Left lung (tissue), 10 donors: ENCODE data around the gene SPATA46. TPM values are rescaled to one million over a fixed set of nuclear protein-coding genes. Genes with fewer than 3 reads are reported as not detected.
A peak's percentile ranks its signal among the peaks of the same experiment; 100 is the strongest.

Experiments
- ATAC-seq: fragments of 200-7000 bp; cut with Tn5 transposase; one replicate; pipeline ENCODE4 v1.9.1; 2020; ENCODE audit warnings: moderate library complexity
- DNase-seq, 4 donors: peaks; one replicate each; pipeline ENCODE4 v3.0.0-alpha.2; 2013 to 2020
- H3K27ac ChIP-seq, 2 donors: fragments of 200-600 bp; sonication (generic) in 1 of 2; one replicate each; pipeline versions ENCODE4 v1.5.0 to v1.8.0; 2020 to 2021
- H3K27me3 ChIP-seq, 2 donors: fragments of 200-600 bp; sonication (generic) in 1 of 2; one replicate each; pipeline versions ENCODE4 v1.5.0 to v1.8.0; 2020 to 2021
- H3K36me3 ChIP-seq, 2 donors: fragments of 200-600 bp; sonication (generic) in 1 of 2; one replicate each; pipeline versions ENCODE4 v1.5.0 to v1.8.0; 2020 to 2021
- H3K4me1 ChIP-seq, 2 donors: fragments of 200-600 bp; one replicate each; pipeline ENCODE4 v1.8.0; 2021
- H3K4me3 ChIP-seq, 2 donors: fragments of 200-600 bp; sonication (generic) in 1 of 2; one replicate each; pipeline versions ENCODE4 v1.5.0 to v1.8.0; 2020 to 2021; ENCODE audit warnings: mild to moderate bottlenecking in 1 of 2
- H3K9me3 ChIP-seq, 2 donors: fragments of 200-600 bp; sonication (generic) in 1 of 2; one replicate each; pipeline versions ENCODE4 v1.5.0 to v1.8.0; 2020 to 2021
- intact Hi-C, 2 donors: fragments of 100-400 bp; cut with DNase I; formaldehyde crosslinking; loops; one replicate each; pipeline versions ENCODE4 v1.11.2 to v1.14.2; 2022
- microRNA-seq, 2 donors: library from miRNA; unstranded; fragments of <30 nt; microRNA quantifications; one replicate each; pipeline ENCODE4, GENCODE V29; 2019
- polyA plus RNA-seq, 6 donors: library from polyadenylated mRNA; unstranded; fragments of 120-200 nt; gene quantifications; one replicate each; pipeline ENCODE4 v1.2.1, GENCODE V29; 2013; ENCODE audit not compliant: insufficient read length in 6 of 6
- total RNA-seq, 2 donors: library from RNA; stranded (reverse); fragmentation: NEBNext Ultra II Directional; extraction: Animal tissue kit (Norgen Biotek cat#: 25700); gene quantifications; one replicate each; pipeline ENCODE4 v1.2.1, GENCODE V29; 2021
- TF ChIP-seq, protein P1 (sequence below), 2 donors: fragments of 200-600 bp; sonication (generic) in 1 of 2; IDR thresholded peaks; one replicate each; pipeline versions ENCODE4 v1.5.0 to v1.8.0; 2021; ENCODE audit warnings: antibody characterized with exemption in 2 of 2
- donor health status: DM: no; HTN: yes; CAD: no.
- donor health status: DM: no; HTN: no; CAD: no.

SPATA46 gene
- total and polyA plus RNA-seq, 8 donors, result 0.47 to 1.1 (median 0.73) TPM; not detected in 2

DNA sequence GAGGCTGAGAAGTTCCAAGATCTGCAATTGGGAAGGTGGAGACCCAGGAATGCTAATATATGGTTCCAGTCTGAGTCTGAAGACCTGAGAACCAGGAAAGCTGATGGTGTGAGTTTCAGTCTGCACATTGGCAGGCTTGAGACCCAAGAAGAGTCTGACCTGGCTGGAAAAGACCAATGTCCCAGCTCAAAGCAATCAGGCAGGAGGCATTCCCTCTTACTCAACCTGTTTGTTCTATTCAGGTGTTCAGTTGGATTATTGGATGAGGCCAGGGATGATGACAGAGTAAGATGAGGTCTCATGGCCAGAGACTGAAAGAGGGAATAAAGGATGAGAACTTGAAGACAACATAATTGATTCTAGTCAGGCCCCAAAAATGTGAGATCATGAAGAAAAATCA is 50.1 kb downstream of the SPATA46 start:
- no peak for ATAC-seq

DNA sequence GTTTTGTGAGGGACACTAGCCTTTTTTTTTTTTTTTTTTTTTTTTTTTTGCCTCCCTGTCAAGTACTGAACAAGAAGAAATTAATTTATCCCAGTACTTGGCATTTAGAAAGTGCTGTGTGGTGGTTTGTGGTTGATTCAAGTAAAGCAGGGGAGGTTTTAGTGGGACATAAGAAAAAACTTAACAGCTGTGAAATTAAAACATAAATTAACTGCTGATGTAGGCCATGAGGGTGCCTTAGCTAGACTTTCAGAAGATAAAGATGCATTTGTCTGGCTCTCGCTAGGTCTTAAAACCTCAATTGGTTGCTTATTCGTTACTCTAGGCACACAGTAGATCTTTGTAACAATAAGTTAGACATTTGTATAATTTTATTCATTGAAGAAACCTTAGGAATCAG is 52.3 kb downstream of the SPATA46 start:
- Histone ChIP-seq H3K4me1 (peaks cover 0 to 30% of the 10 kb centered on the region in 2 donors), H3K27ac (no peak overlapping the region), H3K9me3 (no peaks in the 10 kb centered on the region), H3K36me3 (no peaks in the 10 kb centered on the region), H3K27me3 (no peaks in the 10 kb centered on the region), H3K4me3 (no peak overlapping the region)
- ATAC-seq (no peak), DNase-seq (no peak)
- TF ChIP-seq, protein P1, sequence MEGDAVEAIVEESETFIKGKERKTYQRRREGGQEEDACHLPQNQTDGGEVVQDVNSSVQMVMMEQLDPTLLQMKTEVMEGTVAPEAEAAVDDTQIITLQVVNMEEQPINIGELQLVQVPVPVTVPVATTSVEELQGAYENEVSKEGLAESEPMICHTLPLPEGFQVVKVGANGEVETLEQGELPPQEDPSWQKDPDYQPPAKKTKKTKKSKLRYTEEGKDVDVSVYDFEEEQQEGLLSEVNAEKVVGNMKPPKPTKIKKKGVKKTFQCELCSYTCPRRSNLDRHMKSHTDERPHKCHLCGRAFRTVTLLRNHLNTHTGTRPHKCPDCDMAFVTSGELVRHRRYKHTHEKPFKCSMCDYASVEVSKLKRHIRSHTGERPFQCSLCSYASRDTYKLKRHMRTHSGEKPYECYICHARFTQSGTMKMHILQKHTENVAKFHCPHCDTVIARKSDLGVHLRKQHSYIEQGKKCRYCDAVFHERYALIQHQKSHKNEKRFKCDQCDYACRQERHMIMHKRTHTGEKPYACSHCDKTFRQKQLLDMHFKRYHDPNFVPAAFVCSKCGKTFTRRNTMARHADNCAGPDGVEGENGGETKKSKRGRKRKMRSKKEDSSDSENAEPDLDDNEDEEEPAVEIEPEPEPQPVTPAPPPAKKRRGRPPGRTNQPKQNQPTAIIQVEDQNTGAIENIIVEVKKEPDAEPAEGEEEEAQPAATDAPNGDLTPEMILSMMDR (IDR thresholded peaks at IDR 0.05), result no peak
- intact Hi-C loops, result no loop called here

More for the DNA sequence above, 50.1 kb downstream of the SPATA46 start:
- TF ChIP-seq, protein P1 (IDR thresholded peaks at IDR 0.05), result no peak
- no peak overlapping the region for H3K4me3 ChIP-seq
- intact Hi-C loops, result no loop called here
- H3K36me3 ChIP-seq, result no peaks in the 10 kb centered on the region
- peak overlapping the region in 1 of 2 donors; percentile 84 for H3K27ac ChIP-seq
- DNase-seq, result no peak
- H3K4me1 ChIP-seq, result peaks cover 0 to 30% of the 10 kb centered on the region in 2 donors
- H3K27me3 ChIP-seq, result no peaks in the 10 kb centered on the region
- H3K9me3 ChIP-seq, result no peaks in the 10 kb centered on the region

Small RNAs within 50 kb of the gene (microRNA-seq; reads per million reads assigned to microRNA genes)
- gene MIR556, result 5.6 to 8.0 reads per million in 2 donors

Other genes starting within 250 kb of the SPATA46 start
- 1 to 10 TPM; 5.2 to 8.5 TPM for gene C1orf226, start 4.9 kb upstream of the SPATA46 start, total RNA-seq
- gene C1orf226, start 4.9 kb upstream of the SPATA46 start, polyA plus RNA-seq, result 1 to 10 TPM; 4.0 to 6.3 (median 4.8) TPM
- gene SH2D1B, start 35.3 kb upstream of the SPATA46 start, total RNA-seq, result 1 to 10 TPM in 1 of 2 donors, under 1 TPM in 1; 0.68 to 1.2 TPM
- gene SH2D1B, start 35.3 kb upstream of the SPATA46 start, polyA plus RNA-seq, result under 1 TPM; 0.25 to 0.96 (median 0.70) TPM
- gene UHMK1, start 121.0 kb upstream of the SPATA46 start, total RNA-seq, result 10 to 100 TPM; 53.1 to 56.6 TPM
- gene UHMK1, start 121.0 kb upstream of the SPATA46 start, polyA plus RNA-seq, result 10 to 100 TPM; 28.8 to 36.8 (median 33.5) TPM
- 10 to 100 TPM; 34.8 to 41.6 TPM for gene UAP1, start 184.9 kb upstream of the SPATA46 start, total RNA-seq
- 10 to 100 TPM; 32.1 to 41.2 (median 39.2) TPM for gene UAP1, start 184.9 kb upstream of the SPATA46 start, polyA plus RNA-seq